GM23248 (cell line): ENCODE measurements around the gene GLUD2. TPM values are rescaled to one million over a fixed set of nuclear protein-coding genes. Genes with fewer than 3 reads are reported as not detected.

Source experiments
- DNase-seq: peaks from one replicate; pipeline ENCODE4 v3.0.0-alpha.2; 2015
- H2AFZ ChIP-seq: fragments of 200-600 bp; sonication (generic); 2 replicates; pipeline ENCODE4 v1.6.1; 2016; ENCODE audit warnings: antibody characterized with exemption
- H3F3A ChIP-seq: fragments of 200-600 bp; sonication (generic); 2 replicates; pipeline ENCODE4 v1.6.1; 2016; ENCODE audit warnings: mild to moderate bottlenecking, antibody characterized with exemption, mixed run types; ENCODE audit not compliant: insufficient read depth
- H3K27ac ChIP-seq: fragments of 200-600 bp; sonication (generic); 2 replicates; pipeline ENCODE4 v1.5.1; 2016; ENCODE audit warnings: mild to moderate bottlenecking
- H3K27me3 ChIP-seq: fragments of 200-600 bp; sonication (generic); replicated peaks from 2 replicates; pipeline ENCODE4 v1.6.1; 2016; ENCODE audit warnings: mild to moderate bottlenecking; ENCODE audit not compliant: insufficient read depth
- H3K36me3 ChIP-seq: fragments of 200-600 bp; sonication (generic); 2 replicates; pipeline ENCODE4 v1.6.1; 2016; ENCODE audit warnings: low read depth, mild to moderate bottlenecking
- H3K4me1 ChIP-seq: fragments of 200-600 bp; sonication (generic); 2 replicates; pipeline ENCODE4 v1.6.1; 2016; ENCODE audit warnings: mild to moderate bottlenecking; ENCODE audit not compliant: insufficient read depth
- H3K4me2 ChIP-seq: fragments of 200-600 bp; sonication (generic); one replicate; pipeline ENCODE4 v1.6.1; 2016; ENCODE audit warnings: mild to moderate bottlenecking; ENCODE audit not compliant: unreplicated experiment
- H3K4me3 ChIP-seq: fragments of 200-600 bp; sonication (generic); 2 replicates; pipeline ENCODE4 v1.5.1; 2016; ENCODE audit warnings: mild to moderate bottlenecking
- H3K79me2 ChIP-seq: fragments of 200-600 bp; sonication (generic); 2 replicates; pipeline ENCODE4 v1.6.1; 2016; ENCODE audit warnings: mild to moderate bottlenecking; ENCODE audit not compliant: insufficient read depth
- H3K9ac ChIP-seq: fragments of 200-600 bp; sonication (generic); 2 replicates; pipeline ENCODE4 v1.6.1; 2016; ENCODE audit warnings: mild to moderate bottlenecking
- H3K9me2 ChIP-seq: fragments of 200-600 bp; sonication (generic); 2 replicates; pipeline ENCODE4 v1.6.1; 2016; ENCODE audit warnings: mixed run types, mild to moderate bottlenecking, moderate library complexity; ENCODE audit not compliant: insufficient read depth
- H3K9me3 ChIP-seq: fragments of 200-600 bp; sonication (generic); one replicate; pipeline ENCODE4 v1.6.1; 2017; ENCODE audit warnings: low read depth
- H4K20me1 ChIP-seq: fragments of 200-600 bp; sonication (generic); 2 replicates; pipeline ENCODE4 v1.6.0; 2016; ENCODE audit not compliant: insufficient read depth
- EZH2 ChIP-seq: fragments of 200-600 bp; sonication (generic); IDR thresholded peaks from 2 replicates; pipeline ENCODE4 v1.6.1; 2018; ENCODE audit warnings: antibody characterized with exemption, mild to moderate bottlenecking; ENCODE audit not compliant: insufficient read depth, poor library complexity, severe bottlenecking
- EZH2phosphoT487 ChIP-seq: fragments of 200-600 bp; sonication (generic); IDR thresholded peaks from 2 replicates; pipeline ENCODE4 v1.6.1; 2018; ENCODE audit warnings: antibody characterized with exemption, moderate library complexity, mild to moderate bottlenecking, low read depth; ENCODE audit not compliant: insufficient read depth
- WGBS, 2 experiments: methylation state at CpG; one replicate each; pipeline ENCODE4 v1.1.6; 2015 to 2017; ENCODE audit warnings: low lambda C conversion rate in 2 of 2, low coverage in 1 of 2; ENCODE audit errors: missing lambda C conversion rate in 2 of 2; 5-methylcytosine and 5-hydroxymethylcytosine counted together
- in situ Hi-C: fragments of 300-500 bp; cut with MboI; formaldehyde crosslinking; loops from 2 replicates; pipeline ENCODE4 v1.15.0; 2020
- polyA plus RNA-seq: library from polyadenylated mRNA; unstranded; fragments of >200 nt; fragmentation: Nextera tagmentation; extraction: Ambion mirVana; gene quantifications from 2 replicates; pipeline ENCODE4 v1.2.1, GENCODE V29; 2016
- total RNA-seq: library from RNA; depleted of rRNA; stranded (reverse); fragments of >200 nt; shearing (Covaris generic); gene quantifications from 2 replicates; pipeline ENCODE4 v1.2.3, GENCODE V29; 2014; rRNA removed

GLUD2 gene
- total and polyA plus RNA-seq, 2 experiments from 2014 or later = 0.36 to 0.97 TPM

GRCh38 chrX:121084903-121085611 lies 37.6 kb downstream of the GLUD2 start:
- 32 to 37% methylated on average over 3 of the region's 3 CpGs for WGBS, 2 experiments
- Histone ChIP-seq H3F3A (no peaks in the 10 kb centered on the region), H2AFZ (no peak overlapping the region), H3K27ac (no peak overlapping the region), H3K9ac (no peak overlapping the region), H3K9me2 (no peaks in the 10 kb centered on the region), H3K4me2 (no peak overlapping the region), H3K36me3 (no peaks in the 10 kb centered on the region), H3K4me1 (no peaks in the 10 kb centered on the region), H3K27me3 (no peaks in the 10 kb centered on the region), H3K4me3 (no peak overlapping the region), H3K9me3 (no peaks in the 10 kb centered on the region), H4K20me1 (no peaks in the 10 kb centered on the region), H3K79me2 (no peaks in the 10 kb centered on the region)
- TF ChIP-seq EZH2 (no peak), EZH2phosphoT487 (no peak)
- DNase-seq = no peak
- in situ Hi-C loops = no loop called here

GRCh38 chrX:121085612-121086010 lies 38.2 kb downstream of the GLUD2 start:
- no peaks in the 10 kb centered on the region for H3K79me2 ChIP-seq
- no peak overlapping the region for H3K4me3 ChIP-seq
- no peak overlapping the region for H3K4me2 ChIP-seq
- H4K20me1 ChIP-seq = no peaks in the 10 kb centered on the region
- H3K4me1 ChIP-seq = no peaks in the 10 kb centered on the region
- no peak overlapping the region for H3K27ac ChIP-seq
- no peak for DNase-seq
- no peaks in the 10 kb centered on the region for H3K36me3 ChIP-seq
- no peaks in the 10 kb centered on the region for H3F3A ChIP-seq
- H3K9me2 ChIP-seq = no peaks in the 10 kb centered on the region
- WGBS, 2 experiments = 16 to 23% methylated on average over 2 of the region's 2 CpGs
- H3K9me3 ChIP-seq = no peaks in the 10 kb centered on the region
- TF ChIP-seq EZH2phosphoT487 (no peak), EZH2 (no peak)
- no peaks in the 10 kb centered on the region for H3K27me3 ChIP-seq
- H2AFZ ChIP-seq = no peak overlapping the region
- H3K9ac ChIP-seq = no peak overlapping the region
- in situ Hi-C loops = no loop called here

- no peaks in the 10 kb centered on the region for H3K9me3 ChIP-seq
- H2AFZ ChIP-seq = no peak overlapping the region
- in situ Hi-C loops = no loop called here
- no peak for TF ChIP-seq EZH2
- no peak for TF ChIP-seq EZH2phosphoT487
- H3K4me1 ChIP-seq = no peaks in the 10 kb centered on the region
- no peaks in the 10 kb centered on the region for H3K9me2 ChIP-seq
- no peaks in the 10 kb centered on the region for H3K79me2 ChIP-seq
- H3K27me3 ChIP-seq = no peaks in the 10 kb centered on the region
- WGBS, 2 experiments = 20 to 31% methylated on average over 2 of the region's 2 CpGs
- no peaks in the 10 kb centered on the region for H3K36me3 ChIP-seq
- no peak overlapping the region for H3K27ac ChIP-seq
- no peak overlapping the region for H3K9ac ChIP-seq
- no peak for DNase-seq
- no peaks in the 10 kb centered on the region for H3F3A ChIP-seq
- H4K20me1 ChIP-seq = no peaks in the 10 kb centered on the region
- H3K4me3 ChIP-seq = no peak overlapping the region
- no peak overlapping the region for H3K4me2 ChIP-seq
Measured at GRCh38 chrX:121093011-121093410, 45.6 kb downstream of the GLUD2 start.

Other genes with a start within 250 kb of the GLUD2 start
- not detected in 2 replicates for gene CT47B1, start 171.7 kb upstream of the GLUD2 start, total RNA-seq
- not detected in 2 replicates for gene CT47B1, start 171.7 kb upstream of the GLUD2 start, polyA plus RNA-seq
- gene CT47A11, start 110.5 kb upstream of the GLUD2 start, total RNA-seq = not detected in 2 replicates
- gene CT47A11, start 110.5 kb upstream of the GLUD2 start, polyA plus RNA-seq = not detected in 2 replicates
- not detected in 2 replicates for gene CT47A10, start 105.6 kb upstream of the GLUD2 start, total RNA-seq
- not detected in 2 replicates for gene CT47A10, start 105.6 kb upstream of the GLUD2 start, polyA plus RNA-seq
- not detected in 2 replicates for gene CT47A9, start 100.7 kb upstream of the GLUD2 start, total RNA-seq
- not detected in 2 replicates for gene CT47A9, start 100.7 kb upstream of the GLUD2 start, polyA plus RNA-seq
- gene CT47A8, start 95.9 kb upstream of the GLUD2 start, total RNA-seq = not detected in 2 replicates
- gene CT47A8, start 95.9 kb upstream of the GLUD2 start, polyA plus RNA-seq = not detected in 2 replicates
- gene CT47A7, start 91.0 kb upstream of the GLUD2 start, total RNA-seq = not detected in 2 replicates
- gene CT47A7, start 91.0 kb upstream of the GLUD2 start, polyA plus RNA-seq = not detected in 2 replicates
- not detected in 2 replicates for gene CT47A6, start 86.1 kb upstream of the GLUD2 start, total RNA-seq
- gene CT47A6, start 86.1 kb upstream of the GLUD2 start, polyA plus RNA-seq = not detected in 2 replicates
- gene CT47A5, start 81.3 kb upstream of the GLUD2 start, total RNA-seq = not detected in 2 replicates
- gene CT47A5, start 81.3 kb upstream of the GLUD2 start, polyA plus RNA-seq = not detected in 2 replicates
- not detected in 2 replicates for gene CT47A4, start 76.4 kb upstream of the GLUD2 start, total RNA-seq
- not detected in 2 replicates for gene CT47A4, start 76.4 kb upstream of the GLUD2 start, polyA plus RNA-seq
- gene CT47A3, start 71.5 kb upstream of the GLUD2 start, total RNA-seq = not detected in 2 replicates
- not detected in 2 replicates for gene CT47A3, start 71.5 kb upstream of the GLUD2 start, polyA plus RNA-seq
- gene CT47A2, start 66.7 kb upstream of the GLUD2 start, total RNA-seq = not detected in 2 replicates
- not detected in 2 replicates for gene CT47A2, start 66.7 kb upstream of the GLUD2 start, polyA plus RNA-seq
- gene CT47A1, start 61.9 kb upstream of the GLUD2 start, total RNA-seq = not detected in 2 replicates
- gene CT47A1, start 61.9 kb upstream of the GLUD2 start, polyA plus RNA-seq = not detected in 2 replicates